ENCODE results near the gene GRIK2.
"Not testable (repeated sequence)": the region's sequence is repeated elsewhere in the genome, so short reads cannot be mapped to it uniquely, and the experiment has no call there.

Gene GRIK2

DNA sequence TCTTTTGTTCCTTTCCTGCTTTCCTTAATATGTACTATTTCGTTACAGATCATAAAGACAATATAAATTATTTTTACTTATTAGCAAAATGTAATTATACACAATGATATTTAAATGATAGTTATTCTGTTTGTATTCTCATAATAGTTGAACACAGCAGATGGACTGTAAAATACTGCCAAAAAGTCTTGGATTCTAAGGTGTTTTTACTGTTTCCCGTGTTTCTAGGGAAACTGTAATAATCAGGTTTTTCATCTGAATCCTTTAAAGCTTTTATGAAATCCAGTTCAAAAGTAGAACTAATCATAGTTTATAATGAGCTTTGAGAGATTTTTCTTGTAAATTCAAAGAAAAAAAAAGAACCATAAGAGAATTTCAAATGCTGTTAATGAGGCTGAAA is 148.4 kb downstream of the GRIK2 start:
- no peak for DNase-seq

DNA sequence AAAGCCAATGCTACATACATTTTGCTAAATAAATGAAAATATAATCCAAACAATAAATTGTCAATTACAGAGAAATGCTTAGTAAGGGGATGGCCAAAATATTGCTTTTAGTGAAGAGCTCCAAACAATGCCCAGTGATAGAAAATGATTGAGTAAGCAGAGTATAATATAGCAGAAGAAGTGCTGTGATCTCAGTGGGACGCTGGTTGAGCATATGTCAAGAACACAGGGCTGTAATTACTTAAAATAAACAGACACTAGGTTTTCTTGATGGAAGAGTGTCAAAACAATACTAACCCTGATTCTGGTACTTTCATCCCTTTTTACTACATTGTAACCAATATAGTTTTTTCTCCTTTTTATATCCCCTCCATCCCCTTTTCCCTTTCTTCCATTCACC is 150.3 kb downstream of the GRIK2 start:
- DNase-seq: no peak

DNA sequence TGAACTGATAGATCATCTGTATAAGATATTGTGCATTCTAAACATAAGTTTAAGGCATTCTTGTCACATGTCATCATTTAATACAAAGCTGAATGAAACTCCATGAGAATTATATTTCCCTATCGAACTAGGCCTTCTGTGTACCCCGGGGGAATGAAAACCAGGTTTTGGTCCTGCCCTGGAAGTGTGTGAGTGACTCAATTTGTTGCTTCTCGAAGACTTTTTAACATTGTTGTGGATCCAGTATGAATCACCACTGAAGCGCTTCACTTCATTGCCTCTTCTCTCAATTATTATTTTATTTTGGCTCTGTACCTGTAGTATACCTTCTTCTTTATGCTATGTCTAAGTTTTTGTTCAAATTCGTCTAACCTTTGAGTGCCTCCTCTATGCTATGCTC is 150.8 kb downstream of the GRIK2 start:
- DNase-seq: peak; percentile 45

DNA sequence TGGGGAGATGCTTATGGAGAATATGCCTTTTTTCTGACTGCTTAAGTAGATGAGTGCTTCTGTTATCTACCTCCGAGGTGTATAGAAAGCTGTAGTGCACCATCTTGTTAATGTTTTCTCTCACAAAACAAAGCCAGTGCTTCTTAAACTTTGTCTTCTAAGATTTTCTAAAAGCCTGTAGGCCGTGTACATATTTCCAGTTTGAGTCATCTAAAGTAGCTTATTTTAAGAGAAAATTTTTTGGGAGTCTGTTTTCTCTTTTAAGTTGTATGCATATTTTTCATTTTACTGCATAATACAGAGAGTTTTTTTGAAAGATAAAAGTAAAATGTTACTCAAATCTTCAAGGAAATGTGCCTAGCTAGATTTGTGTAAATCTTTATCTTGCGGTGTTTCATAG is 151.7 kb downstream of the GRIK2 start:
- peak; percentile 39 for DNase-seq

DNA sequence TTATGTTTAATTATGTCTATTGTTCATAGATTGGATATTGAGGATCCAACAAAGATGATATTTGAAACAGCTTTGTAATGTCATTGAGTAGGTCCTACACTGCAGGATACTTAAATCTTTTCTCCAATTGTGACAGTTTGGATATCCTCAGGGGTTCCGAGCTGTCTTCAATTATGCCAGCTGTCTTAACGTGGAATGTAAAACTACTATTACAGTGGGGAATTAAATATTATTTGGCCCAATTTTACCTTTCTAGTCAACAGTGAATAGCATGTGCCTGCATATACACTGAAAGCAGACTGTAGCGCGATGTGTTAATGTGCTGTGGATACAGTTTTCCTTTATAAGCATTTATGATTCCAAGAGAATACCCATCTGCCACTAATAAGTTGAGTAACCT is 156.9 kb downstream of the GRIK2 start:
- no peak for DNase-seq

DNA sequence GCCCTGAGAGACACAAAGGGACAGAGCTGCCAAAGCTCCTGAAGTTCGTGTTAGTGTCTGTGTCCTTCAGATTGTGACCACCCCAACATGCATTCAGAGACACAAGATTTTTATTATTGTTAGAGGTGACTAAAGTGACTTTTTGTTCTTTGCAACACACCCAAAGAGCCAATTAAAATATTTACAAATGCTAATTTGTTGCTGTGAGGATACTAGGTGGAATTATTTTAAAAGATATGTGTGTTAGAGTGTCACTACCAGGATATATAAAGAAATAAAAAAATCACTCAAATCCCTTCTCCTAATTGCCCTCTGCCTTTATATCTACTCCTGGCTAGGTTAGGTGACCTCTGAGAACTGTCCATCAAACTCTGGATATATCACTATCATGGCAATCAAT is 160.7 kb downstream of the GRIK2 start:
- DNase-seq: no peak

DNA sequence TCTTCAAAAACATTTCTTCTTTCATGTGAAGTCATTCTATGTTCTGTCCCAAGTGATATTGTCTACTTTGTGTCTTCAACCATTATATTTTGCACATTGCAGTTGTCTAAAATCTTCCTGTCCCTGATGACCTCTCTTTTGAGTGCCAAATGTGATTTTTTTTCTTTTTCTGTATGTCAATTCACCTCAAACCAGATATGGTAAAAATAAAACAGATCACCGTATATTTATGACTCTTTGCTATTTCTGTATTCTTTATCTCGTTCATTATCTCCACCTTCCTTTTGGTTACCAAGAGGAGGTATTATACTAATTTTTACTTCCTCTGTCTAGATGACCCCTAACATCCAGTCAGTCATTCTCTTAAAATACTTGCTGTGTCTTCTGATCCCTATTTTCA is 165.2 kb downstream of the GRIK2 start:
- no peak for DNase-seq

DNA sequence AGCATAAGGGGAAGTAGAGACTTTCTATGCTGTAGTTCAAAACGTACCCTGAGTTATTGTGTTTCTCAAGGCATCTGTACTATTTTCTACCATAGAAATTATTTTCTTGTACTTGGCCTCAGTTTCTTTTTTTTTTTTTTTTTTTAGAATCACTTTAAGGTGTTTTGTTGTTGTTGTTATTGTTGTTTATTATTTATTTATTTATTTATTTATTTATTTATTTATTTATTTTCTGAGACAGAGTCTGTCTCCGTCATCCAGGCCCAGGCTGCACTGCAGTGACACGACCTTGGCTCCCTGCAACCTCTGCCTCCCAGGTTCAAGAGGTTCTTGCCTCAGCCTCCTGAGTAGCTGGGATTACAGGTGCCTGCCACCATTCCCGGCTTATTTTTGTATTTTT is 179.1 kb downstream of the GRIK2 start:
- DNase-seq: no peak

DNA sequence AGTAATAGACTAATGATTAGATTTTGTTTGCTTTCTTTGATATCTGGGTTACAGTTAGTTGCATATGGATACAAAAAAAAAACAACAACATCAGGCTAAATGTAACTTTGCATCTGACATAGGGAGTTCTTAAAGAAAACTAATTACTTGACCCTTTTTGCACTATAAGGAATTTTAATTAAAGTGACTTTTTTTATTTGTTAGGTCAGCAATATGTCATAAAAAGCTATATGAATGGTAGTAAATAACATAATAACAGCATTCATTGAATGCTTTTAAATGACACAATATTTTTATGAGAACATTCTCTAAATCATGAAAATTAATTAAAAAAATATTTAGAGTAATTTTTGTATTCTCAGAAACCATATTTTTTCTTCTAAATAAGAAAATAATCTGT is 183.6 kb downstream of the GRIK2 start:
- DNase-seq: no peak

DNA sequence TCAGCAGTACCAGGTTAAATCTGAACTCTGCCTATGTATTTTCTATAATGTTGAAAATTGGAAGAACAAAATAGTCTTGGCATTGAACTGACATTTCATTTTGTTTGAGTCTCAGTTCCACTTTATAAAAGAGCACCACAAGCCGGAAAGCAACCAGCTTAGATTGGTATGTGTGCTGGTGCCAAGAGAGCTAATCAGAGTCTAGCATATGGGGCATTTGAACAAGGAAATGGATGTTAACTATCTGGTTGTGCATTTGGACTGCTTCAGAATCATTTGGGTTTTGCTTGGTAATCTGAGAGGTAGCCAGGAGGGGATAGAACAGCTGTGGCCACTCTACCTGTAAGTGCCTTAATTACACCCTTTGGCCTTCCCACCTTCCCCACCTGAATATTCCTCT is 184.8 kb downstream of the GRIK2 start:
- DNase-seq: no peak

DNA sequence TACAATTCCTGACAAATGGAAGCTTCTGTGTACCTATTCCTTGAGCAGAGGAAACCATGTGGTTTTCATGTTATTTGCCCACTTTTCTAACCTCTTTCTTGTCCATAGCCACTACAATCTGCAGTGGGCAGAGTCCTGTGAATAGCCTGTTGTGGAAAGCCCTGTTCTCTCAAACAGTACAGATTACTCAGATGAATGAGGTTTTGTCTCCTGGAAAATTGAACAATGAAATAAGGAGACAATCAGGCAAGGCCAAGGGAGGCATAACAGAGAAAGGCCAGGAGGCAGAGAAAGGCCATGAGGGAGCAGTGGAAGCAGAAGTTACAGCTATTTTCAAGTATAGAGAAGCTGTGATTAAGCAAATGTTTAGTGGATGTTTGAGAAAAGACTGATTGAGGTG is 189.3 kb downstream of the GRIK2 start:
- no peak for DNase-seq

DNA sequence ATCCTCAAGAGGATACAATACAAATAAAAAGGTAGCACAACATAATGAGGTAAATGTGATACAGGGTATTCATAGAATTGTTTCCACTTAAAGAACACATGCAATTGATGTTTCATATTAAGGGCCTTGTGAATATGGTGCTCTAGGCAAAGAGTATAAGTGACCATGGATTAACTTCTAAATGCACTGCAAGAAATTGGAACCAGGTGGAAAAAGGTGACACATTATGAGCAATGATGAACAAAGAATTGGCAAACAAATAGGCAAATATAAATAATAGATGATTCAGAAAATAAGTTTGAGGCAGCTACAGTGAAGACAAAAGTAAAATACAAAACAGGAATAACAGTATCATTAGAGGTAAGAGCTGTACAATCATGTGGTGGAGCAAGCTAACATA is 192.0 kb downstream of the GRIK2 start:
- DNase-seq: no peak

DNA sequence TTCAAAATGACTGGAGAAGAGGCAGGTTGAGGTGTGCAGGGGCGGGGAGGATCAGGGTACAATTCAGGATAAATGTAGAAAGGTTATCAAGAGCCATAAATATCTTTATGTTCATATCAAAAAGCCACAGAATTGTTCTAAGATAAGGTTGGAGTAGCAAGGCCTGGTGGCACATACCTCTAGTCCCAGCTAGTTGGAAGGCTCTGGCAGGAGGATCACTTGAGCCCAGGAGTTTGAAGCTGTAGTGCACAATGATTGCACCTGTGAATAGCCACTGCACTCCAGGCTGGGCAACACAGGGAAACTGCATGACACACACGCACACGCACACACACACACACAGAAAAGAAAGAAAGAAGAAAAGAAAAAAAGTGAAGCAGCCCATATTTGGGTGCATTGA is 194.8 kb downstream of the GRIK2 start:
- DNase-seq: no peak

DNA sequence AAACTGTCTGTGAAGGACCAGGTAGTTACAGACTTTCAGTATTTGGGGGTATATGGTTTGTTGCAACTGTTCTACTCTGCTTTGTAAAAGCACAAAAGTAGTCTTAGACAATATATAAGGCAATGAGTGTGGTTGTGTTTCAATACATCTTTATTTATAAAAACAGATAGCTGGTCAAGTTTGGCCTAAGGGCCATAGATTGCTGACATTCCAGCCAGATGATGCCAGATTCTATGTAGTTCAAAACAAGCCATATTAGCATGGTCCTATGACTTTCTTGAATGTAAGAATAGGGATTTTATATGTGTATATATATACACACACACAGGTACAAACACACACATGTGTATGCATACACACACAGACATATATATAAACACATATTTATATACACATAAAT is 201.8 kb downstream of the GRIK2 start:
- peak; percentile 4 for DNase-seq

DNA sequence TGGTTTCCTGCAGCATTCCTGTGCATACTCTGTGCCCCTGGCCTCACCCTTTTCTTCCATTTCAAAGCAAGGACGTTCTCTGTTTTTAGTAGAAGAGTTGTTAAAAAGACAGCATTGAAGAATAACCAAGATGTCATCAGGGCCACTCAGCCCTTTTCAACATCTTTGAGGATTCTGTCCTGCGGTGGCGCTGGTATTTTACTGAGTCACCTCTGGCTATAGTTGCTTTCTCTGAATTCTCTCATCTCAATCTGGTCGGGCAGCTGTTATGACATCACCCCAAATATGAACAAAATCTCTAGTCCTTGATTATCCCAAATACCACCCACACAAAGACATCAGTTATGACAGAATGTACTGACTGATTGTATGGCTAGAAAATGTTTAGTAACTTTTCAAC is 204.2 kb downstream of the GRIK2 start:
- DNase-seq: peak; percentile 89

DNA sequence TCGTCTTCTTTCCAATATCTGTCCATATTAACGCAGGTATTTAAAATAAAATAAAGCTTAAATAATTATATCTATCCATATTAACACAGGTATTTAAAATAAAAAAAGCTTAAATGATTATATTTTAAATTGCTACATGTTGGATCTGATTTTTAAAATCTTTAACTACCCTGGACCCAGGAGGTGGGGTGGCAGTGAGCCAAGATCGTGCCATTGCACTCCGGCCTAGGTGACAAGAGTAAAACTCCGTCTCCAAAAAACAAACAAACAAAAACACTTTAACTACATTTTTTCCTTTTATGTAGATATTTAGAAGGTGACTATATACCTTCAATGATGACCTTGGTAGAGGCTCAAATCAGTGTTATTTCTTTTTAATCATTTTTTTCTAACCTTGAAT is 211.9 kb downstream of the GRIK2 start:
- DNase-seq: no peak

DNA sequence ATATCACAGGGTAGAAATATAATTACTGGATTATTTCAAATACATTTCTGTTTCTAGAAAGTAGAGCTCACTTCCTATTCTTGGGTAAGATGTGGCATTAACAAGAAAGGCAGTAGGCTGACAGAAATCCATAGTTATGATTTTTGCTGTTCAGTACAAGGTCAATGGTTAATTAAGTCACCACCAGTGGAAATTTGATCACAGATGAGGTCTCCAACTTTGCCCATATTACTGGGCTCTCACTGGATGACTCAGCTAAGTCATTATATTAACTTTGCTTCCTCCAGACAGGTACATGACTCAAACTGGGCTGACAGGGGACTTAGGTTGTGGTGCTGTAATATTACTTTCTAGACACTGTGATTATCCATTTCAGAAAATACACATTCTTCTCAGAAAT is 212.4 kb downstream of the GRIK2 start:
- DNase-seq: no peak

DNA sequence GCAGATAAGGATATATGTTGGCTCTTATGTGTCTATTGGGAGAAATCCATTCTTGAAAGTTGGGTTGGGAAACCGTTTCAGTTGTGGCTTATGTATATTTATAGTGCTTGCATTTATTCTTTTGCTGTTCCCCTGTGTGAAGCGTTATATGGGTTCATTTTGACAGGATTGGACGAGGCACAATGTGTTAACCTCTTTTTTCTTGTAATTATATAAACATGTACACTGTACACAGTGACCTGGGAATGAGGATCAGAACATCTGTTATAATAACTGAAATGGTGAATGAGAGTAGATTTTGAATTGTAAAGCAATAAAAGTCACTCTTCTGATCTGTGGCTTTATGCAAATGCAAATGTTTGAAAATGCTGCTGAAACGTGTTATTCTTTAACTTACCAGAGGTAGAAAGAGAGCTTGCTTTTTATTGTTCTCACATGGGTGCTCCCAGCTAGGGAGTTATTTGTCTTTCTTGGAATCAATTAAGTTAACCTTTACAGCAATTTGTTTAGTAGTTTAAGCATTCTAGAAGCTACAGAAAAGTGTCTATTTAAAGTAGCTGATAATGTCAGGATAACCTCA is 213.7 kb downstream of the GRIK2 start:
- DNase-seq: no peak

DNA sequence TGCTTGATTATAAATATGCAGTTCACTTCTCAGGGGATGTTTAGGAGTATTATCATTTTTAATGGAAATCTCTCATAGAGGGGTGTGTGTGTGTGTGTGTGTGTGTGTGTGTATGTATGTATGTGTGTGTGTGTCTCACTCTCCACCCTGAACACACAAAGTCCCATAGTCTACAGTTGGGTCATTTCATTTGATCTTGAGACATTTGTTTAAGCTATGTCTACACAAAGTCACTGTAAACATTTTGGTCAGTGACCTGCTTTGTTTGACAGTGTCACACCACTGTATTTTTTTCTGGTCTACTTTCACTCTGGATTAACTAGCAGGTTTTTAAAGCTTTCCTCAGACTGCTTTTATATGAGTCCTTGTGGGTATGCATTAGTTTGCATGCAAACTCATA is 215.2 kb downstream of the GRIK2 start:
- no peak for DNase-seq

DNA sequence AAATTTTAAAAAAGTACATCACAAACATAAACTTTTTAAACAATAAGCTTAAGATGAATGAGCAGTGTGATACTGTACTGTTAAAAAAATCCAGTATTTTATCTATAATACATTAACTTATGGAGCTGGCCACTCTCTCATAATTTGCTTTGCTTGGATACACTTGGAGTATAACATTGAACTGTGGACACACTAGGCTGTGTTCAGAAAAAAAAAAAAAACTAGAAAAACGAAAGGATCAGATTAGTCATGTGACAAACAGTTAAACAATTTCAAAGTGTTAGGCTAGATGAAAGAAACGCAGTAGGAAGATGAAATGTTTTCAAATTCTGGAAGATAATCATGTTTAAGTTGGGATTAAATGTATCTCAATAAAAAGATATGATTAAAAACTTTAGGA is 220.0 kb downstream of the GRIK2 start:
- DNase-seq: no peak

DNA sequence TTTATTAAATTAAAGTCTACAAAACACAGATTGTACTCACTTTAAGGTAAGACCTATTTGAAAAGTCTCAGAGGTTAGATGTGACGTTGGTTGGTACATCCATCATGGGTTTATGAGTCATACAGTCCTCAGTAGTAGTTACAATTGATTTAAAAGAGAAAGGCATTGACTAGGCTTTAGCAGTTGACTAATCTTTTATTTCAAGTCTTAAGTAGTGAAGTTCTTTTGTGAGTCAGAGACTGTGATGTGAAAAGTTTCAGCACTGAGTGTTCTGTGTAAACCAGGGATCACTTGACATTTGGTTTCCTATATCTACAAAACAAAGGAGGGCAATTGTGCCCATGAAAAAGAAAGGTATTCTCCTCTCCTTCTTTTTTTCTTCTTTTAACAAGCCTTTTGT is 221.3 kb downstream of the GRIK2 start:
- peak; percentile 7 for DNase-seq

DNA sequence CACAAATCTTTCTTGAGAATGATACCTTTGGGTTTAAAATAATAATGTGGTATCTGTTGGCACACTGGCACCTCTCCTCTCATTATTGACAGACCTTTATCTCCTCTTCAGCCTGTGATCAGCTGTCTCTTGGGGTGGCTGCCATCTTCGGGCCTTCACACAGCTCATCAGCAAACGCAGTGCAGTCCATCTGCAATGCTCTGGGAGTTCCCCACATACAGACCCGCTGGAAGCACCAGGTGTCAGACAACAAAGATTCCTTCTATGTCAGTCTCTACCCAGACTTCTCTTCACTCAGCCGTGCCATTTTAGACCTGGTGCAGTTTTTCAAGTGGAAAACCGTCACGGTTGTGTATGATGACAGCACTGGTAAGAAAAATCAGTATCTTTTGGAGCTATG is 232.8 kb downstream of the GRIK2 start:
- DNase-seq: no peak

DNA sequence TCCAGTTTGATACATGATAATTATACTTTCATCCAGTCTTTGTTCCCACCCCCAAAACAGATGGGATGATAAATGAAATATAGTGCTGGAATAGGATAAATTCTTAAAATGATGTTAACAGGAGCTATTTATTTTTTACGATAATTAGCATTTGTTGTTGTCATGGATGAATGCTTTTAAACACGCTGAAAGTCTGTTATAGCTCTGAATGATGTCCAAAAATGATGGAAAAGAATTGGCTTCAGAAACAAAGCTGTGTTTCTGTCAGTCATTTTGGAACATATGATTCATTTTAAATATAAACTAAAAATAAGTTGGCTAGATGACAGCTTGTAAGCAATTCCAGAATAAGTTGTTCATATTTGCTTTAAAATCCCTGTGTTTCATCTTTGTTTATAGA is 237.4 kb downstream of the GRIK2 start:
- no peak for DNase-seq

DNA sequence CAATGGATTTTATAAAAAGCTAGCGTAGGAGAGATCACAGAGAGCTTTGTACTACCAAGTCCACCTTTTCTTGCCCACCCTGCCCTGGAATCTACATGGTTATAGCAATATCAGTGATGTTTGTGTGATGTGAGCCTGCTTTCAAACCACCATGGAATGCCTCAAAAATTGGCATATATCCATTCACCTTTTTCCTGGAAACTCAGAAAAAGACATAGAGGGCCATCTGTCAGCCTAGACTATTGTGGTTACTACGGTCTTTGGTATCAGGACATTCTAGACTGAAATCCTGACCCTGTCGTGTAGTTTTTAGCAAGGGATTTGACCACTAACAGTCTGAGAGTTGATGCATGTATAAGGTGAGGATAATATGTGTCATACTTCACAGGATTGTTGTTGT is 239.6 kb downstream of the GRIK2 start:
- no peak for DNase-seq

DNA sequence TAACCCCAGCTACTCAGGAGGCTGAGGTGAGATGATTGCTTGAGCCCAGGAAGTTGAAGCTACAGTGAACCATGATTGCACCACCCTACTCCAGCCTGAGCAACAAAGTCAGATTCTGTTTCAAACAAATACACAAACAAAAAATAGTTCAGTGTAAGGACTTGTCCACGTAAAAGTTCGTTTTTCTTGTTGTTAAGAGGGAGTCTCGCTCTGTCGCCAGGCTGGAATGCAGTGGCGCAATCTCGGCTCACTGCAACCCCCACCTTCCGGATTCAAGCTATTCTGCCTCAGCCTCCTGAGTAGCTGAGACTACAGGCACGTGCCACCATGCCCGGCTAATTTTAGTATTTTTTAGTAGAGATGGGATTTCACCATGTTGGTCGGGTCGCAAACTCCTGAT is 245.4 kb downstream of the GRIK2 start:
- DNase-seq: not testable (repeated sequence)

DNA sequence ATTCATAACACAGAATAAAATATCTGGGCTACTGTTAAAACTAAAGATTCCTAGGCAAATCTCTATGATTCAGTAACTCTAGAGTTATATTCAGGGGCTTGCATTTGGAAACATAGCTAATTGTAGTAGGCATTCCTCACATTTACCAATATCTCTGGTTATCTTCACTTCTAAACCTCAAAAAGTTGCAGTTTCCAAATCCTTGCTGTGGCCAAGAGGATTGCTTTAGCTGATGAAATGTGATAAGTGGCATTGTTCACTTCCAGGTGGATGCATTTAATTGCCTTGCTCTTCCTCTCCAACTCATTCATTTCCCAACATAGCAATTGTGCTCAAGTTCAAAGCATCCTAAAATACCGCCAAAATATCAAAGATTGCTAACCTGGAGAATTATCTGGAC is 246.6 kb downstream of the GRIK2 start:
- DNase-seq: no peak
